ENCODE data around the gene RARS1.

GRCh38 chr5:168531191-168531590 lies 44.9 kb downstream of the RARS1 start:
- TF ChIP-seq, protein P1, sequence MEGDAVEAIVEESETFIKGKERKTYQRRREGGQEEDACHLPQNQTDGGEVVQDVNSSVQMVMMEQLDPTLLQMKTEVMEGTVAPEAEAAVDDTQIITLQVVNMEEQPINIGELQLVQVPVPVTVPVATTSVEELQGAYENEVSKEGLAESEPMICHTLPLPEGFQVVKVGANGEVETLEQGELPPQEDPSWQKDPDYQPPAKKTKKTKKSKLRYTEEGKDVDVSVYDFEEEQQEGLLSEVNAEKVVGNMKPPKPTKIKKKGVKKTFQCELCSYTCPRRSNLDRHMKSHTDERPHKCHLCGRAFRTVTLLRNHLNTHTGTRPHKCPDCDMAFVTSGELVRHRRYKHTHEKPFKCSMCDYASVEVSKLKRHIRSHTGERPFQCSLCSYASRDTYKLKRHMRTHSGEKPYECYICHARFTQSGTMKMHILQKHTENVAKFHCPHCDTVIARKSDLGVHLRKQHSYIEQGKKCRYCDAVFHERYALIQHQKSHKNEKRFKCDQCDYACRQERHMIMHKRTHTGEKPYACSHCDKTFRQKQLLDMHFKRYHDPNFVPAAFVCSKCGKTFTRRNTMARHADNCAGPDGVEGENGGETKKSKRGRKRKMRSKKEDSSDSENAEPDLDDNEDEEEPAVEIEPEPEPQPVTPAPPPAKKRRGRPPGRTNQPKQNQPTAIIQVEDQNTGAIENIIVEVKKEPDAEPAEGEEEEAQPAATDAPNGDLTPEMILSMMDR (conservative IDR thresholded peaks at IDR 0.05; ENCODE audit: low read depth in 2 of 2), result no peak
- TF ChIP-seq JUNB (IDR thresholded peaks at IDR 0.05; ENCODE audit: unreplicated experiment) (no peak), POLR2AphosphoS5 (IDR thresholded peaks at IDR 0.05; ENCODE audit: low read depth) (no peak), CREB1 (CRISPR knock-in tag; IDR thresholded peaks at IDR 0.05; ENCODE audit: low read depth) (no peak), REST (IDR thresholded peaks at IDR 0.05; ENCODE audit: unreplicated experiment) (no peak), EZH2phosphoT487 (IDR thresholded peaks at IDR 0.05; ENCODE audit: unreplicated experiment) (no peak)
- TF ChIP-seq, protein P2, sequence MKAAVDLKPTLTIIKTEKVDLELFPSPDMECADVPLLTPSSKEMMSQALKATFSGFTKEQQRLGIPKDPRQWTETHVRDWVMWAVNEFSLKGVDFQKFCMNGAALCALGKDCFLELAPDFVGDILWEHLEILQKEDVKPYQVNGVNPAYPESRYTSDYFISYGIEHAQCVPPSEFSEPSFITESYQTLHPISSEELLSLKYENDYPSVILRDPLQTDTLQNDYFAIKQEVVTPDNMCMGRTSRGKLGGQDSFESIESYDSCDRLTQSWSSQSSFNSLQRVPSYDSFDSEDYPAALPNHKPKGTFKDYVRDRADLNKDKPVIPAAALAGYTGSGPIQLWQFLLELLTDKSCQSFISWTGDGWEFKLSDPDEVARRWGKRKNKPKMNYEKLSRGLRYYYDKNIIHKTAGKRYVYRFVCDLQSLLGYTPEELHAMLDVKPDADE (IDR thresholded peaks at IDR 0.05), result no peak
